Brain microvascular endothelial cell (primary cell): ENCODE measurements around the gene H19.

Source experiments
- DNase-seq: peaks from one replicate; pipeline ENCODE4 v3.0.0-alpha.2; 2020
- H3K27ac ChIP-seq: fragments of 250-450 bp; sonication (Bioruptor Pico); 2 replicates; pipeline ENCODE4 v1.5.1; 2020; ENCODE audit warnings: mild to moderate bottlenecking, moderate library complexity
- H3K27me3 ChIP-seq: fragments of 250-450 bp; sonication (Bioruptor Pico); replicated peaks from 2 replicates; pipeline ENCODE4 v1.5.1; 2020; ENCODE audit warnings: mild to moderate bottlenecking
- H3K36me3 ChIP-seq: fragments of 250-450 bp; sonication (Bioruptor Pico); replicated peaks from 2 replicates; pipeline ENCODE4 v1.5.1; 2020; ENCODE audit warnings: mild to moderate bottlenecking
- H3K4me3 ChIP-seq: 2 replicates; pipeline ENCODE4 v1.5.1; 2011; ENCODE audit warnings: low read depth, mild to moderate bottlenecking, control low read depth, low read length, moderate library complexity
- CTCF ChIP-seq: IDR thresholded peaks from 2 replicates; pipeline ENCODE4 v1.5.1; 2011; ENCODE audit warnings: low read depth, mild to moderate bottlenecking, moderate library complexity, low read length, control low read depth, inconsistent platforms; ENCODE audit errors: missing control alignments
- in situ Hi-C: cut with HindIII; loops from 2 replicates; pipeline ENCODE4 v1.10.0; 2017; ENCODE audit warnings: low sequenced_read_pairs, low pct_ligation_motif_present

H19 gene

GRCh38 chr11:1982873-1983600, 14.6 kb downstream of the H19 start:
- Histone ChIP-seq H3K4me3 (no peak overlapping the region), H3K27me3 (no peaks in the 10 kb centered on the region), H3K36me3 (no peaks in the 10 kb centered on the region), H3K27ac (no peak overlapping the region)
- TF ChIP-seq CTCF, result no peak
- in situ Hi-C loops, result no loop called here
- DNase-seq, result no peak

DNA sequence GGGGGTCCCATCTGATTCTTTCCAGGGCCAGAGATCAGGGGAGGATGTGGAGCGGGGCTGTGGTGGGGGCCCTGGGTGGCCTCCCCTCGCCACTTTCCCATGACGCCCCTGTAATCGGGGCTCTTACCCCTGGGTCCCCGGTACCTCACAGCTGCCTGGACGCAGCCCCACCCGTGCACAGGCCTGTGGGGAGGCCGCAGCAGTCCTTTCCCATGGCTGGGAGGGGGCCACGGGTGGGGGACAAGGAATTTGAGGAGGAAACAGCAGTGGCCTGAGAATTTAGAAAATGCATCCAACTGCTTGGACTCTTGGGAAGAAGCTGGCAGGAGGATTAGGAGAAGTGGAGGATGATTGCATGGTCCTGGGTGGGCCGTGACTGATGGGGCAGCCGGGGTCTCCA, 18.0 kb downstream of the H19 start:
- Histone ChIP-seq H3K27ac (no peak overlapping the region), H3K36me3 (no peaks in the 10 kb centered on the region), H3K4me3 (no peak overlapping the region), H3K27me3 (no peaks in the 10 kb centered on the region)
- no peak for DNase-seq
- in situ Hi-C loops, result no loop called here
- TF ChIP-seq CTCF, result no peak

GRCh38 chr11:1978720-1979473, 18.7 kb downstream of the H19 start:
- in situ Hi-C loops, result no loop called here
- no peaks in the 10 kb centered on the region for H3K27me3 ChIP-seq
- no peak for DNase-seq
- H3K4me3 ChIP-seq, result no peak overlapping the region
- TF ChIP-seq CTCF, result no peak
- no peak overlapping the region for H3K27ac ChIP-seq
- H3K36me3 ChIP-seq, result no peaks in the 10 kb centered on the region

- no peak overlapping the region for H3K4me3 ChIP-seq
- no peaks in the 10 kb centered on the region for H3K36me3 ChIP-seq
- no peaks in the 10 kb centered on the region for H3K27me3 ChIP-seq
- no peak for TF ChIP-seq CTCF
- in situ Hi-C loops, result no loop called here
- H3K27ac ChIP-seq, result no peak overlapping the region
- DNase-seq, result no peak
Observed at GRCh38 chr11:1975185-1975584, 22.5 kb downstream of the H19 start.

DNA sequence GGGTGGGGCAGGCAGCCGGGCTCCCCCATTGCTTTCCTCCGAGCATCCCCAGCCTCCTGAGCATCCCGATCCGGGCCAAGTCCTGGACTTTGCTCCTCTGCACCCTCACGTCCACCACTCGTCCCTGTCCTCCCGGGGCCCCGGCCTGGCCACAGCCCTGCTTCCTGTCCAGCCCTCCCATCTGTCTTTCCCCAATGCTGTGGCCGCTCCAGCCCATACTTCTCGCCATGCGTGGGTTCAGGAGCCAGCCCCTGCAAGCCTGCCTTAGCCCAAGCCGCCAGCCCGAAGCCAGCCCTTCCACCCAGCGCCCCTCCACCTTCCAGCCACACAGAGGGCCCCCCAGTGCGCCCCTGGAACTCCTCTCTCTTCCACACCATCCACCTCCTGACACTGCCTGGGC, 26.7 kb downstream of the H19 start:
- no peaks in the 10 kb centered on the region for H3K36me3 ChIP-seq
- H3K4me3 ChIP-seq, result no peak overlapping the region
- H3K27me3 ChIP-seq, result no peaks in the 10 kb centered on the region
- H3K27ac ChIP-seq, result no peak overlapping the region
- in situ Hi-C loops, result no loop called here
- no peak for DNase-seq
- no peak for TF ChIP-seq CTCF
